Loucy (cell line): Measurements from ENCODE around the gene RAPGEF5.

Source experiments
- H2AFZ ChIP-seq: fragments of 200-600 bp; sonication (generic); 2 replicates; pipeline ENCODE4 v1.6.0; 2016; ENCODE audit warnings: antibody characterized with exemption, mild to moderate bottlenecking, low read length, moderate library complexity
- H3F3A ChIP-seq: fragments of 200-600 bp; 2 replicates; pipeline ENCODE4 v1.6.0; 2016; ENCODE audit warnings: antibody characterized with exemption, low read depth, mild to moderate bottlenecking
- H3K27me3 ChIP-seq: fragments of 200-600 bp; sonication (generic); 2 replicates; pipeline ENCODE4 v1.6.1; 2014; ENCODE audit warnings: low read length, mild to moderate bottlenecking; ENCODE audit not compliant: insufficient read depth, poor library complexity, severe bottlenecking
- H3K36me3 ChIP-seq: fragments of 200-600 bp; sonication (generic); 2 replicates; pipeline ENCODE4 v1.6.1; 2016; ENCODE audit warnings: low read length; ENCODE audit not compliant: insufficient read depth
- H3K4me1 ChIP-seq: fragments of 200-600 bp; sonication (generic); 2 replicates; pipeline ENCODE4 v1.5.1; 2014; ENCODE audit warnings: low read length, mild to moderate bottlenecking; ENCODE audit not compliant: insufficient read depth, poor library complexity, severe bottlenecking
- H3K4me2 ChIP-seq: fragments of 200-600 bp; sonication (generic); 2 replicates; pipeline ENCODE4 v1.6.0; 2014; ENCODE audit warnings: antibody characterized with exemption, low read length, low read depth, mild to moderate bottlenecking; ENCODE audit not compliant: poor library complexity, severe bottlenecking
- H3K4me3 ChIP-seq: fragments of 200-600 bp; sonication (generic); 2 replicates; pipeline ENCODE4 v1.5.1; 2014; ENCODE audit warnings: low read length, mild to moderate bottlenecking, mixed read lengths; ENCODE audit not compliant: poor library complexity, severe bottlenecking
- H3K79me2 ChIP-seq: fragments of 200-600 bp; sonication (generic); 2 replicates; pipeline ENCODE4 v1.6.1; 2014; ENCODE audit warnings: low read length; ENCODE audit not compliant: insufficient read depth
- H3K9ac ChIP-seq: fragments of 200-600 bp; sonication (generic); 2 replicates; pipeline ENCODE4 v1.6.0; 2014; ENCODE audit warnings: mild to moderate bottlenecking, low read depth, low read length, moderate library complexity; ENCODE audit not compliant: poor library complexity, severe bottlenecking
- H3K9me2 ChIP-seq: fragments of 200-600 bp; sonication (generic); replicated peaks from 2 replicates; pipeline ENCODE4 v1.6.1; 2016; ENCODE audit warnings: low read depth, low read length, mixed read lengths
- H3K9me3 ChIP-seq: fragments of 200-600 bp; sonication (generic); 2 replicates; pipeline ENCODE4 v1.6.1; 2014; ENCODE audit warnings: mild to moderate bottlenecking, antibody characterized with exemption, low read length, low read depth; ENCODE audit not compliant: insufficient read depth
- H4K20me1 ChIP-seq: fragments of 200-600 bp; sonication (generic); 2 replicates; pipeline ENCODE4 v1.6.0; 2014; ENCODE audit warnings: antibody characterized with exemption, low read length, mild to moderate bottlenecking; ENCODE audit not compliant: insufficient read depth, poor library complexity, severe bottlenecking
- CTCF ChIP-seq: fragments of 200-600 bp; sonication (generic); conservative IDR thresholded peaks from 2 replicates; pipeline ENCODE4 v1.5.1; 2014; ENCODE audit warnings: mild to moderate bottlenecking, antibody characterized with exemption, low read length
- EZH2phosphoT487 ChIP-seq: fragments of 200-600 bp; IDR thresholded peaks from 2 replicates; pipeline ENCODE4 v1.6.1; 2018; ENCODE audit warnings: antibody characterized with exemption, mild to moderate bottlenecking, moderate library complexity, borderline replicate concordance

RAPGEF5 gene

GRCh38 chr7:22270371-22270770 is 86.6 kb downstream of the RAPGEF5 start:
- Histone ChIP-seq H3K36me3 (no peaks in the 10 kb centered on the region), H3K9me2 (no peaks in the 10 kb centered on the region), H3K4me2 (no peak overlapping the region), H4K20me1 (no peaks in the 10 kb centered on the region), H3K9me3 (no peaks in the 10 kb centered on the region), H2AFZ (no peak overlapping the region), H3K4me1 (peaks cover 23% of the 10 kb centered on the region), H3K4me3 (no peak overlapping the region), H3K27me3 (no peaks in the 10 kb centered on the region), H3K79me2 (no peaks in the 10 kb centered on the region), H3F3A (no peaks in the 10 kb centered on the region), H3K9ac (no peak overlapping the region)
- TF ChIP-seq EZH2phosphoT487 (no peak), CTCF (no peak)

GRCh38 chr7:22269963-22270362 is 87.0 kb downstream of the RAPGEF5 start:
- H3K4me1 ChIP-seq = peaks cover 20% of the 10 kb centered on the region
- H3K9me3 ChIP-seq = no peaks in the 10 kb centered on the region
- no peak overlapping the region for H3K9ac ChIP-seq
- no peak overlapping the region for H2AFZ ChIP-seq
- H3K4me2 ChIP-seq = no peak overlapping the region
- H3K27me3 ChIP-seq = no peaks in the 10 kb centered on the region
- no peaks in the 10 kb centered on the region for H4K20me1 ChIP-seq
- H3K9me2 ChIP-seq = no peaks in the 10 kb centered on the region
- H3K4me3 ChIP-seq = no peak overlapping the region
- TF ChIP-seq EZH2phosphoT487 = no peak
- no peak for TF ChIP-seq CTCF
- H3K36me3 ChIP-seq = no peaks in the 10 kb centered on the region
- no peaks in the 10 kb centered on the region for H3K79me2 ChIP-seq
- H3F3A ChIP-seq = no peaks in the 10 kb centered on the region

GRCh38 chr7:22268884-22269421 is 88.0 kb downstream of the RAPGEF5 start:
- Histone ChIP-seq H4K20me1 (no peaks in the 10 kb centered on the region), H3K4me3 (no peak overlapping the region), H3K9me3 (no peaks in the 10 kb centered on the region), H3K4me2 (no peak overlapping the region), H3K4me1 (peaks cover 20% of the 10 kb centered on the region), H3K27me3 (no peaks in the 10 kb centered on the region), H3K9ac (no peak overlapping the region), H2AFZ (no peak overlapping the region), H3K79me2 (no peaks in the 10 kb centered on the region), H3K36me3 (no peaks in the 10 kb centered on the region), H3F3A (no peaks in the 10 kb centered on the region), H3K9me2 (no peaks in the 10 kb centered on the region)
- no peak for TF ChIP-seq CTCF
- no peak for TF ChIP-seq EZH2phosphoT487
